IMR-90 (cell line): ENCODE results near the gene MAFF. TPM values are rescaled to one million over a fixed set of nuclear protein-coding genes. Genes with fewer than 3 reads are reported as not detected.
A peak's percentile ranks its signal among the peaks of the same experiment; 100 is the strongest.
"Not testable (repeated sequence)": the region's sequence is repeated elsewhere in the genome, so short reads cannot be mapped to it uniquely, and the experiment has no call there.

Experiments
- ATAC-seq: fragments of 200-7000 bp; cut with Tn5 transposase; 2 replicates; pipeline ENCODE4 v1.9.1; 2020; ENCODE audit warnings: low read depth, mild to moderate bottlenecking, moderate library complexity
- BruUV-seq: library from RNA; stranded (reverse); fragments of 400-500 nt; replicated peaks from 2 replicates; lab custom pipeline; 2021; lab: Mats Ljungman, UMichigan
- CTCF ChIA-PET: fragments of 300-600 bp; formaldehyde crosslinking; extraction: SDS; loops from one replicate; lab custom pipeline; 2021; ENCODE audit warnings: antibody characterized with exemption; lab: Yijun Ruan, JAX
- POLR2A ChIA-PET: fragments of 300-600 bp; sonication (Branson Sonifier 250); formaldehyde crosslinking; loops from one replicate; lab custom pipeline; 2022; ENCODE audit warnings: antibody characterized with exemption; ENCODE audit not compliant: unreplicated experiment; lab: Charles Lee
- DNase-seq: peaks from one replicate; pipeline ENCODE4 v3.0.0; 2013
- H2AFZ ChIP-seq: replicated peaks from 2 replicates; pipeline ENCODE3; 2013; ENCODE audit warnings: low read length, mild to moderate bottlenecking; ENCODE audit not compliant: poor library complexity
- H2AK5ac ChIP-seq: 2 replicates; pipeline ENCODE4 v1.6.1; 2013; ENCODE audit warnings: low read depth, low read length, inconsistent platforms
- H2AK9ac ChIP-seq: replicated peaks from 2 replicates; pipeline ENCODE3; 2013; ENCODE audit warnings: mild to moderate bottlenecking, low read depth, low read length, moderate library complexity; ENCODE audit not compliant: poor library complexity
- H2BK120ac ChIP-seq: 2 replicates; pipeline ENCODE4 v1.6.1; 2013; ENCODE audit warnings: low read depth, low read length, inconsistent platforms
- H2BK15ac ChIP-seq: 3 replicates; pipeline ENCODE4 v1.6.1; 2013; ENCODE audit warnings: low read depth, low read length, inconsistent platforms
- H2BK20ac ChIP-seq: 2 replicates; pipeline ENCODE4 v1.6.1; 2013; ENCODE audit warnings: low read depth, mild to moderate bottlenecking, inconsistent platforms, low read length, moderate library complexity
- H2BK5ac ChIP-seq: 2 replicates; pipeline ENCODE4 v1.6.1; 2013; ENCODE audit warnings: mild to moderate bottlenecking, low read depth, low read length, inconsistent platforms; ENCODE audit not compliant: poor library complexity, severe bottlenecking
- H3K14ac ChIP-seq: replicated peaks from 2 replicates; pipeline ENCODE4 v1.6.1; 2013; ENCODE audit warnings: low read depth, low read length, inconsistent platforms
- H3K18ac ChIP-seq: 2 replicates; pipeline ENCODE4 v1.6.1; 2013; ENCODE audit warnings: low read depth, low read length, control low read depth
- H3K23ac ChIP-seq: 2 replicates; pipeline ENCODE4 v1.6.1; 2013; ENCODE audit warnings: low read depth, low read length, inconsistent platforms
- H3K27ac ChIP-seq: 2 replicates; pipeline ENCODE4 v1.5.1; 2013; ENCODE audit warnings: mild to moderate bottlenecking, control low read depth, low read length; ENCODE audit not compliant: insufficient read depth
- H3K27me3 ChIP-seq: 2 replicates; pipeline ENCODE4 v1.6.1; 2013; ENCODE audit warnings: low read length; ENCODE audit not compliant: control insufficient read depth, insufficient read depth
- H3K36me3 ChIP-seq: 2 replicates; pipeline ENCODE4 v1.6.1; 2013; ENCODE audit warnings: low read length, mixed read lengths; ENCODE audit not compliant: control insufficient read depth, insufficient read depth
- H3K4ac ChIP-seq: 2 replicates; pipeline ENCODE4 v1.6.1; 2013; ENCODE audit warnings: low read depth, low read length, inconsistent platforms
- H3K4me1 ChIP-seq: 2 replicates; pipeline ENCODE4 v1.6.1; 2013; ENCODE audit warnings: low read length, mixed read lengths; ENCODE audit not compliant: control insufficient read depth, insufficient read depth
- H3K4me2 ChIP-seq: 2 replicates; pipeline ENCODE4 v1.6.1; 2013; ENCODE audit warnings: low read depth, mild to moderate bottlenecking, control low read depth, low read length, moderate library complexity
- H3K4me3 ChIP-seq: 2 replicates; pipeline ENCODE4 v1.5.1; 2013; ENCODE audit warnings: low read depth, mild to moderate bottlenecking, control low read depth, low read length, moderate library complexity; ENCODE audit not compliant: insufficient read depth
- H3K56ac ChIP-seq: 2 replicates; pipeline ENCODE4 v1.6.1; 2013; ENCODE audit warnings: low read length, inconsistent platforms; ENCODE audit not compliant: insufficient read depth; ENCODE audit errors: extremely low read depth
- H3K79me1 ChIP-seq, 2 experiments: 2 replicates each; pipeline ENCODE4 v1.6.1; 2013; ENCODE audit warnings: low read length in 2 of 2, inconsistent platforms in 1 of 2, low read depth in 1 of 2
- H3K9ac ChIP-seq: 2 replicates; pipeline ENCODE4 v1.6.1; 2013; ENCODE audit warnings: low read depth, low read length, control low read depth
- H3K9me1 ChIP-seq: 2 replicates; pipeline ENCODE4 v1.6.1; 2013; ENCODE audit warnings: low read length, inconsistent platforms; ENCODE audit not compliant: insufficient read depth
- H3K9me3 ChIP-seq: 2 replicates; pipeline ENCODE4 v1.6.1; 2013; ENCODE audit warnings: low read length; ENCODE audit not compliant: control insufficient read depth, insufficient read depth
- H4K20me1 ChIP-seq: 2 replicates; pipeline ENCODE4 v1.6.1; 2013; ENCODE audit warnings: low read length, inconsistent platforms; ENCODE audit not compliant: insufficient read depth
- H4K5ac ChIP-seq: 2 replicates; pipeline ENCODE4 v1.6.1; 2013; ENCODE audit warnings: mild to moderate bottlenecking, low read depth, low read length, control low read depth
- H4K8ac ChIP-seq, 2 experiments: 2 replicates each; pipeline ENCODE4 v1.6.1; 2013; ENCODE audit warnings: low read depth in 2 of 2, low read length in 2 of 2, control low read depth in 1 of 2, inconsistent platforms in 1 of 2
- H4K91ac ChIP-seq: 2 replicates; pipeline ENCODE4 v1.6.1; 2013; ENCODE audit warnings: low read depth, low read length, inconsistent platforms; ENCODE audit not compliant: insufficient read depth
- WGBS, 2 experiments: methylation state at CpG; one replicate each; pipeline versions ENCODE4 v1.1.5 to v1.1.7; 2013; ENCODE audit warnings: missing lambda C conversion rate in 2 of 2; ENCODE audit not compliant: insufficient read length in 1 of 2; ENCODE audit errors: extremely low coverage in 2 of 2; 5-methylcytosine and 5-hydroxymethylcytosine counted together
- dilution Hi-C: fragments of 300-500 bp; cut with HindIII; formaldehyde crosslinking; loops from one replicate; pipeline ENCODE4 v1.14.3; 2018; ENCODE audit warnings: low sequenced_read_pairs; ENCODE audit not compliant: unreplicated experiment
- in situ Hi-C: fragments of 300-500 bp; cut with MboI; formaldehyde crosslinking; loops from 3 replicates; pipeline ENCODE4 v1.14.3; 2019; ENCODE audit warnings: low sequenced_read_pairs, inconsistent platforms, mixed read lengths
- intact Hi-C: fragments of 100-400 bp; cut with micrococcal nuclease; formaldehyde crosslinking; loops from 2 replicates; pipeline ENCODE4 v1.10.0; 2022
- polyA plus RNA-seq, 3 experiments: library from polyadenylated mRNA; depleted of rRNA; stranded (reverse); fragments of >200 nt; gene quantifications; 2 replicates each; pipeline ENCODE4 v1.2.3, GENCODE V29; 2012; ENCODE audit warnings: low replicate concordance in 1 of 3
- total RNA-seq: library from RNA; depleted of rRNA; stranded (reverse); fragments of >200 nt; gene quantifications from 2 replicates; pipeline ENCODE4 v1.2.3, GENCODE V29; 2012

MAFF gene
- total and polyA plus RNA-seq, 2 of the 4 experiments (the other 2 are of a cell fraction) = 18.3 to 25.9 TPM

GRCh38 chr22:38177571-38177925 is 24.2 kb upstream of the MAFF start:
- Histone ChIP-seq H3K14ac (peak overlapping the region; percentile 81), H4K8ac (peak overlapping the region; percentile 32 to 79; a peak in 3 of 4 replicates), H2BK5ac (peak overlapping the region; percentile 64), H2AK5ac (peak overlapping the region; percentile 89), H2BK15ac (peak overlapping the region; percentile 86; the same call in 2 of the 3 replicates), H4K91ac (peak overlapping the region; percentile 87), H3K56ac (peak overlapping the region; percentile 66; the same call in 1 of the 2 replicates), H3K9me1 (peaks cover 38% of the 10 kb centered on the region), H3K27ac (peak overlapping the region; percentile 67), H2BK20ac (peak overlapping the region; percentile 97), H3K18ac (peak overlapping the region; percentile 10), H4K5ac (peak overlapping the region; percentile 1), H3K4me1 (peaks cover 37% of the 10 kb centered on the region), H2AK9ac (peak overlapping the region; percentile 38), H2AFZ (peak overlapping the region; percentile 83), H2BK120ac (peak overlapping the region; percentile 97), H3K79me1 (peaks cover 4 to 39% of the 10 kb centered on the region in 2 experiments; a peak in 3 of 4 replicates), H3K9ac (peak overlapping the region; percentile 0), H3K23ac (peak overlapping the region; percentile 90), H3K4ac (peak overlapping the region; percentile 95)
- POLR2A ChIA-PET, BruUV-seq, H3K36me3 ChIP-seq, intact Hi-C loops, ATAC-seq, H3K4me3 ChIP-seq, H4K20me1 ChIP-seq, H3K27me3 ChIP-seq, H3K4me2 ChIP-seq, H3K9me3 ChIP-seq, DNase-seq, dilution Hi-C loops, in situ Hi-C loops: not testable (repeated sequence)
- no CpG with 5 or more reads among the region's 9 CpGs for WGBS, 2 experiments
- CTCF ChIA-PET = interaction anchor here (0.8 kb wide), 1 partner anchor 84 kb away, joined by 3 read pairs; no protein-coding TSS in a partner anchor
